DND-41 (cell line): Measurements from ENCODE around the gene ARHGAP25.

Experiments
- ATAC-seq: fragments of 200-7000 bp; cut with Tn5 transposase; 3 replicates; pipeline ENCODE4 v1.9.1; 2021; ENCODE audit warnings: low read depth; ENCODE audit not compliant: insufficient read depth
- DNase-seq: peaks from one replicate; pipeline ENCODE4 v3.0.0-alpha.2; 2020
- H2AFZ ChIP-seq: 2 replicates; pipeline ENCODE4 v1.6.0; 2012; ENCODE audit warnings: low read depth, low read length
- H3K27ac ChIP-seq: 2 replicates; pipeline ENCODE4 v1.5.1; 2012; ENCODE audit warnings: low read length, inconsistent platforms
- H3K27me3 ChIP-seq: fragments of 200-600 bp; sonication (generic); 2 replicates; pipeline ENCODE4 v1.6.0; 2012; ENCODE audit warnings: low read length, mild to moderate bottlenecking, inconsistent platforms; ENCODE audit not compliant: insufficient read depth, poor library complexity
- H3K36me3 ChIP-seq: 2 replicates; pipeline ENCODE4 v1.5.1; 2012; ENCODE audit warnings: low read length, inconsistent platforms; ENCODE audit not compliant: insufficient read depth
- H3K4me1 ChIP-seq: 2 replicates; pipeline ENCODE4 v1.5.1; 2012; ENCODE audit warnings: mild to moderate bottlenecking, low read length; ENCODE audit not compliant: insufficient read depth
- H3K4me2 ChIP-seq: 2 replicates; pipeline ENCODE4 v1.6.0; 2012; ENCODE audit warnings: mild to moderate bottlenecking, moderate library complexity, low read length, inconsistent platforms; ENCODE audit not compliant: insufficient read depth
- H3K4me3 ChIP-seq, 2 experiments: fragments of 200-600 bp in 1 of 2; shearing (Covaris generic) in 1 of 2; 2 replicates each; pipeline ENCODE4 v1.5.1; 2012 to 2016; ENCODE audit warnings: inconsistent platforms in 2 of 2, low read length in 2 of 2, mild to moderate bottlenecking in 2 of 2, low read depth in 1 of 2, moderate library complexity in 1 of 2
- H3K79me2 ChIP-seq: 2 replicates; pipeline ENCODE4 v1.6.0; 2012; ENCODE audit warnings: low read length, inconsistent platforms; ENCODE audit not compliant: insufficient read depth
- H3K9ac ChIP-seq: 2 replicates; pipeline ENCODE4 v1.6.0; 2012; ENCODE audit warnings: low read depth, mild to moderate bottlenecking, inconsistent platforms, low read length, moderate library complexity
- H3K9me3 ChIP-seq: 2 replicates; pipeline ENCODE4 v1.5.1; 2012; ENCODE audit warnings: low read length, moderate library complexity, mild to moderate bottlenecking, inconsistent platforms; ENCODE audit not compliant: insufficient read depth, severe bottlenecking
- H4K20me1 ChIP-seq: 2 replicates; pipeline ENCODE4 v1.6.0; 2012; ENCODE audit warnings: low read length; ENCODE audit not compliant: insufficient read depth
- CTCF ChIP-seq: IDR thresholded peaks from 2 replicates; pipeline ENCODE4 v1.5.1; 2012; ENCODE audit warnings: borderline replicate concordance, low read length, moderate library complexity, mild to moderate bottlenecking; ENCODE audit not compliant: poor library complexity, severe bottlenecking; ENCODE audit errors: extremely low read depth
- EZH2 ChIP-seq: IDR thresholded peaks from 3 replicates; pipeline ENCODE4 v1.6.1; 2012; ENCODE audit warnings: borderline replicate concordance, low read depth, mild to moderate bottlenecking, moderate library complexity, low read length, inconsistent platforms; ENCODE audit not compliant: severe bottlenecking

ARHGAP25 gene

GRCh38 chr2:68693951-68694350 is 40.7 kb upstream of the ARHGAP25 start:
- Histone ChIP-seq H3K36me3 (no peaks in the 10 kb centered on the region), H3K4me1 (no peaks in the 10 kb centered on the region), H3K27ac (no peak overlapping the region), H4K20me1 (no peaks in the 10 kb centered on the region), H3K4me3 (no peak overlapping the region), H3K27me3 (no peaks in the 10 kb centered on the region), H3K79me2 (no peaks in the 10 kb centered on the region), H3K4me2 (no peak overlapping the region), H3K9me3 (peaks cover 3% of the 10 kb centered on the region), H3K9ac (no peak overlapping the region), H2AFZ (no peak overlapping the region)
- no peak for TF ChIP-seq EZH2
- TF ChIP-seq CTCF: no peak
- DNase-seq: no peak
- ATAC-seq: no peak

GRCh38 chr2:68695971-68696370 is 38.6 kb upstream of the ARHGAP25 start:
- no peak overlapping the region for H3K4me3 ChIP-seq
- peaks cover 8% of the 10 kb centered on the region for H3K9me3 ChIP-seq
- H4K20me1 ChIP-seq: no peaks in the 10 kb centered on the region
- H3K9ac ChIP-seq: no peak overlapping the region
- no peaks in the 10 kb centered on the region for H3K27me3 ChIP-seq
- H2AFZ ChIP-seq: no peak overlapping the region
- no peaks in the 10 kb centered on the region for H3K79me2 ChIP-seq
- no peaks in the 10 kb centered on the region for H3K36me3 ChIP-seq
- ATAC-seq (no peak), DNase-seq (no peak)
- TF ChIP-seq CTCF (no peak), EZH2 (no peak)
- H3K4me2 ChIP-seq: no peak overlapping the region
- H3K27ac ChIP-seq: no peak overlapping the region
- no peaks in the 10 kb centered on the region for H3K4me1 ChIP-seq

- H3K4me3 ChIP-seq: no peak overlapping the region
- no peaks in the 10 kb centered on the region for H3K36me3 ChIP-seq
These were observed 38.1 kb upstream of the ARHGAP25 start for GRCh38 chr2:68696554-68696953.

More at GRCh38 chr2:68696554-68696953, 38.1 kb upstream of the ARHGAP25 start:
- H3K79me2 ChIP-seq: no peaks in the 10 kb centered on the region
- peaks cover 8% of the 10 kb centered on the region for H3K9me3 ChIP-seq
- H3K27ac ChIP-seq: no peak overlapping the region
- ATAC-seq (no peak), DNase-seq (no peak)
- no peak overlapping the region for H2AFZ ChIP-seq
- no peak for TF ChIP-seq EZH2
- TF ChIP-seq CTCF: no peak
- no peaks in the 10 kb centered on the region for H3K27me3 ChIP-seq
- no peak overlapping the region for H3K9ac ChIP-seq
- H4K20me1 ChIP-seq: no peaks in the 10 kb centered on the region
- H3K4me1 ChIP-seq: peaks cover 3% of the 10 kb centered on the region; the same call in 1 of the 2 replicates
- no peak overlapping the region for H3K4me2 ChIP-seq
